Choroid plexus epithelial cell (primary cell): Measurements from ENCODE around the gene SCYGR6.

Experiments used
- DNase-seq: peaks from one replicate; pipeline ENCODE4 v3.0.0-alpha.2; 2010; ENCODE audit warnings: low read depth
- H3K4me3 ChIP-seq: 2 replicates; pipeline ENCODE4 v1.5.1; 2011; ENCODE audit warnings: low read depth, mild to moderate bottlenecking, control low read depth, low read length, moderate library complexity
- TF ChIP-seq, protein P1 (sequence below): conservative IDR thresholded peaks from 2 replicates; pipeline ENCODE4 v1.5.1; 2011; ENCODE audit warnings: low read depth, mild to moderate bottlenecking, control low read depth, inconsistent platforms, low read length, moderate library complexity

The SCYGR6 gene, protein sequence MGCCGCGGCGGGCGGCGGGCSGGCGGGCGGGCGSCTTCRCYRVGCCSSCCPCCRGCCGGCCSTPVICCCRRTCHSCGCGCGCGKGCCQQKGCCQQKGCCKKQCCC

DNA sequence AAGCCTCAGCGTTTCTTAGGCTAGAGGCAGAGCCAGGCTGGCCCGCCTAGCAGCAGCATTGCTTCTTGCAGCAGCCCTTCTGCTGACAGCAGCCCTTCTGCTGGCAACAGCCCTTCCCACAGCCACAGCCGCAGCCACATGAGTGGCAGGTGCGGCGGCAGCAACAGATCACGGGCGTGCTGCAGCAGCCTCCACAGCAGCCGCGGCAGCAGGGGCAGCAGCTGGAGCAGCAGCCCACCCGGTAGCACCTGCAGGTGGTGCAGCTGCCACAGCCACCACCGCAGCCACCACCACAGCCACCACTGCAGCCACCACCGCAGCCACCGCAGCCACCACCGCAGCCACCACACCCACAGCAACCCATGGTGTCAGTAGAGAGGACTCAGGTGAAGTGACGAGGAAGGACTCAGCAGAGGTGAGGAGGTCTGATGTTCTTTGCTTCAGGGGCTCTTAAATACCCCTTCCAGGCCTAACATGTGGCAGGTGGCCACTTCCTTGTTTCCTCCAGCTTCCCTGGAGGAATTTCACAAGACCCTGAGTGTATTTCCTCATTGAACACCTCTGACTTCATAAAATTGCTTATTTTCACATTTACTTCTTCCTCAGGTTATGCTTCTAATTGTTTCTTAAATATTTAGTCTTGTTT, at the start of gene SCYGR6:
TSS of gene SCYGR6 (minus strand) at position 364 of the 646 bp plus-strand sequence. CDS start at position 364, 0 bp downstream.
- no peak within 1 kb of the TSS for H3K4me3 ChIP-seq

DNA sequence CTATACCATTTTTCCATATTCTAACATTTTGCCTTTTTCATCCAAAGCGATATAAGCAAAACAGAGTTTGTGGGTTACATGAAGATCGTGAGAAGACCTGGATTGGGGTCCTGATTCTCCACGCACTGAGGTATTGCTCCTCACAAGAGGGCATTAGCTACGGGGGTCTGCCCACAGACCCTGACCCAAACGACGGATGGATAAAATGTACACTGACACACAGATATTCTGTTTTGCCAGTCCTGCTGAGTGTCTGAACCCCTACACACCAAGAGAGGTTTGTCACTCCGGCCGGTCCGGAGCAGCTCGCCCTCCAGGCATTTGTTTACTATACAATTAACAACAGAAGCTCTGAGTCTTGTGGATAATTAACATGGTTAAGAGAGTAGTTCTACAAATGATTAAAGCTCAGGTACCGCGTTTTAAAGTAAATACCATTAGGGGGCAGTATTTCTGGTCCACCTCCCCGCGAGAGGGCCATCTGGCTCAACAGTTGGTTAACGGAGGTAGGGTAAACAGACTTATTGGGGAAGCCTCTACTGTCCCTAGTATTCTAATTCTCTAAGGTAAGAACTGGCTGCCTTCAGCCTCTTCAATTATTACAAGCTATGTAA, 49.6 kb upstream of the SCYGR6 start:
- no peak overlapping the region for H3K4me3 ChIP-seq
- DNase-seq = peak; percentile 23
- TF ChIP-seq, protein P1, sequence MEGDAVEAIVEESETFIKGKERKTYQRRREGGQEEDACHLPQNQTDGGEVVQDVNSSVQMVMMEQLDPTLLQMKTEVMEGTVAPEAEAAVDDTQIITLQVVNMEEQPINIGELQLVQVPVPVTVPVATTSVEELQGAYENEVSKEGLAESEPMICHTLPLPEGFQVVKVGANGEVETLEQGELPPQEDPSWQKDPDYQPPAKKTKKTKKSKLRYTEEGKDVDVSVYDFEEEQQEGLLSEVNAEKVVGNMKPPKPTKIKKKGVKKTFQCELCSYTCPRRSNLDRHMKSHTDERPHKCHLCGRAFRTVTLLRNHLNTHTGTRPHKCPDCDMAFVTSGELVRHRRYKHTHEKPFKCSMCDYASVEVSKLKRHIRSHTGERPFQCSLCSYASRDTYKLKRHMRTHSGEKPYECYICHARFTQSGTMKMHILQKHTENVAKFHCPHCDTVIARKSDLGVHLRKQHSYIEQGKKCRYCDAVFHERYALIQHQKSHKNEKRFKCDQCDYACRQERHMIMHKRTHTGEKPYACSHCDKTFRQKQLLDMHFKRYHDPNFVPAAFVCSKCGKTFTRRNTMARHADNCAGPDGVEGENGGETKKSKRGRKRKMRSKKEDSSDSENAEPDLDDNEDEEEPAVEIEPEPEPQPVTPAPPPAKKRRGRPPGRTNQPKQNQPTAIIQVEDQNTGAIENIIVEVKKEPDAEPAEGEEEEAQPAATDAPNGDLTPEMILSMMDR = peak; percentile 50

More for the DNA sequence above, at the start of gene SCYGR6:
- TF ChIP-seq, protein P1 = no peak
- no peak for DNase-seq

DNA sequence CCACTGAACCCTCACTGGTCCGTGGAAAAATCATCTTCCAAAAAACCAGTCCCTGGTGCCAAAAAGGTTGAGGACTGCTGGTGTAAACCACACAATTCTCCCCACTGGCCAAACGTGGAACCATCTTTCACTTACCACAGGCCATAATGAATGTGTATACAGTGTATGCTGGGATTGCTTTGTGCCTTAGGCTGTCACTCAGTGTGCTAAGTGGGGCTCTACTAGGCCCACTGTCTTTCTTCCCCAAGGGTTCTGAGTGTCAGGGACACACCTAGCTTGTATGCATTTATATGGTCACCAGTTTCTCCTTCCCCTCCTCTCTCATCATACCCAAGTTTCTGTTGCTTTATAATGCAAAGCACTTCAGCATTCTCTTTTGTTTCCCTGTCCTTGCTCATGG, 48.4 kb upstream of the SCYGR6 start:
- TF ChIP-seq, protein P1 = no peak
- no peak for DNase-seq
- H3K4me3 ChIP-seq = no peak overlapping the region

DNA sequence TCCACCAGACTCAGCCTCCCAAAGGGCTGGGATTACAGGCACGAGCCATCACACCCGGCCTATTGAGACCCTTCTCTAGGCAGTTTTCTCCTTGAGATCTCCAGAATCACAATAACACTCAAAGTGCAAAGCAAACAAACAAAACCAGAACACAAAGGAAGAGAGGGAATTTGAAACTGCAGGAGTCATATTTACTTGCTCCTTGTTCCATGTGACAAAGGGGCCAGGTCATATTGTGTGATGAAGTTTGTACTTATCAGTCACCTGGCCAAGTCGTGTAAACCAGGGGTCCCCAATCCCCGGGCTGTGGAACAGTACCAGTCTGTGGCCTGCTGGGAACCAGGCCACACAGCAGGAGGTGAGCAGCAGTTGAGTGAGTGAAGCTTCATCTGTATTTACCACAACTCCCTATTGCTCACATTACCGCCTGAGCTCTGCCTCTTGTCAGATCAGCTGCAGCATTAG, 47.7 kb upstream of the SCYGR6 start:
- no peak overlapping the region for H3K4me3 ChIP-seq
- DNase-seq = peak; percentile 73
- TF ChIP-seq, protein P1 = no peak

DNA sequence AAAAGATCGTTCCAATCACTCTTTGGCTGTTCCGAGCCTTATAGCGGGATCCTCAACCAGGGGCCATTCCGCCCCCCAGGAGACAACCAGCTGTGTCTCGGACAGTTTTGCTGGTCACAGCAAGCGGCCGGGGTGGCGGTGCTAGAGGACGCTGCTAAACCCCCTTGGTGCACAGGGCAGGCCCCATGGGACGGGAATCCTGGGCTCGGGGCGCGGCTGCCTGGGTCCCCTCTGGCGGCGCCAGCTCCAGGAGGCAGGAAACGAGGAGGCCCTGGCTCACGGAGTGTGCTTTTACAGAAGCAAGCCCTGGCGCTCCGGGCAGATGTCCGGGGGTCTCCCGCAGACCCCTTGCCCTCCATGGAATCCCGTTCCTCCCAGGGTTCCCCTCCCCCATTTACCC, 43.3 kb upstream of the SCYGR6 start:
- H3K4me3 ChIP-seq = no peak overlapping the region
- TF ChIP-seq, protein P1 = no peak
- DNase-seq = no peak

DNA sequence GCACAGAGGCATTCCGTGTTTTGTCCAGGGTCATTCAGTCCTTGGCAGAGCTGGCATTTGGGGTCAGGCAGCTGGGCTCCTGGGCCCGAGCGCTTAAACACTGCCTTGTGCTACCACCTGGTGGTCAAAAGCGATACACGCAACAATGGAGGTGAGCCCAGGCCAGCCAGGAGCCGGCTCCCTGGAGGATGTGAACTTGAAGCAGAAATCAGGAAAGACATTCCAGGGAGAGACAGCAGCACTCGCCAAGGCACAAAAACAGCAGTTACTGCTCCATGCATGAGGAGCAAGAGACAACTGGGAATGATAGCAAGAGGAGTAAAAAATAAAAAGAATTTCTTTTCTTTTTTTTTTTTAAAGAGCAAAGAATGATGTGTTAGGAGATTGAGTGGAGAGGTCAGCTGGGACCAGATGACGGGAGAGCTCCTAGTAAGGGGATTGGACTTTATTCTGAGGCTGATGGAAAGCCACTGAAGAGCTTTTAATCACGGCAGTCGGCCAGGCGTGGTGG, 41.9 kb upstream of the SCYGR6 start:
- DNase-seq = peak; percentile 78
- H3K4me3 ChIP-seq = no peak overlapping the region
- TF ChIP-seq, protein P1 = peak; percentile 91
